Esophagus muscularis mucosa (tissue), 4 donors: ENCODE data around the gene IGSF21.

ENCODE experiments used
- CTCF ChIP-seq, 3 experiments: fragments of 200-600 bp in 2 of 3; fragments of 450-650 bp in 1 of 3; sonication (generic) in 2 of 3; IDR thresholded peaks; one replicate each; pipeline ENCODE4 v1.5.1; 2017 to 2019; ENCODE audit warnings: antibody characterized with exemption in 3 of 3, mild to moderate bottlenecking in 2 of 3, moderate library complexity in 1 of 3
- EP300 ChIP-seq: sonication (generic); formaldehyde crosslinking; IDR thresholded peaks from one replicate; pipeline ENCODE4 v1.6.1; 2017; ENCODE audit warnings: antibody characterized with exemption
- POLR2AphosphoS5 ChIP-seq, 2 donors: sonication (generic); formaldehyde crosslinking; IDR thresholded peaks; one replicate each; pipeline ENCODE4 v1.6.1; 2017; ENCODE audit warnings: antibody characterized with exemption in 2 of 2

GRCh38 chr1:18365099-18365705, 257.6 kb downstream of the IGSF21 start:
- no peak for TF ChIP-seq EP300
- no peak for TF ChIP-seq CTCF (IDR thresholded peaks at IDR 0.05)
- no peak for TF ChIP-seq POLR2AphosphoS5 (IDR thresholded peaks at IDR 0.05)
